Colonic mucosa (tissue), 4 donors: Measurements from ENCODE around the gene OR2A25. TPM values are rescaled to one million over a fixed set of nuclear protein-coding genes. Genes with fewer than 3 reads are reported as not detected.

Experiments used
- DNase-seq: peaks from one replicate; pipeline ENCODE4 v3.0.0-alpha.2; 2020
- H3K27ac ChIP-seq: fragments of 200-600 bp; one replicate; pipeline ENCODE4 v1.8.0; 2021
- H3K27me3 ChIP-seq: fragments of 200-600 bp; one replicate; pipeline ENCODE4 v1.8.0; 2021
- H3K36me3 ChIP-seq: fragments of 200-600 bp; one replicate; pipeline ENCODE4 v1.8.0; 2021
- H3K4me1 ChIP-seq: fragments of 200-600 bp; one replicate; pipeline ENCODE4 v1.8.0; 2021; ENCODE audit warnings: mild to moderate bottlenecking
- H3K4me3 ChIP-seq: fragments of 200-600 bp; one replicate; pipeline ENCODE4 v1.8.0; 2021
- H3K9ac ChIP-seq, 2 donors: one replicate each; pipeline ENCODE4 v1.7.0; 2013; ENCODE audit warnings: control low read depth in 2 of 2, low read depth in 2 of 2, low read length in 2 of 2
- H3K9me3 ChIP-seq: fragments of 200-600 bp; one replicate; pipeline ENCODE4 v1.8.0; 2021
- CTCF ChIP-seq: fragments of 200-600 bp; IDR thresholded peaks from one replicate; pipeline ENCODE4 v1.8.0; 2022; ENCODE audit warnings: antibody characterized with exemption, mild to moderate bottlenecking
- intact Hi-C: fragments of 100-400 bp; cut with DNase I; formaldehyde crosslinking; loops from one replicate; pipeline ENCODE4 v1.14.1; 2022
- total RNA-seq, 2 donors: library from RNA; stranded (reverse); fragmentation: NEBNext Ultra II Directional in 1 of 2; extraction: Animal tissue kit (Norgen Biotek cat#: 25700) in 1 of 2; gene quantifications; one replicate each; pipeline ENCODE4 v1.2.1, GENCODE V29; 2021
- donor health status: healthy.
- donor health status: DM: no; HTN: no; CAD: no.
- donor health status: DM: no; HTN: no; CAD: no.

Gene OR2A25, protein sequence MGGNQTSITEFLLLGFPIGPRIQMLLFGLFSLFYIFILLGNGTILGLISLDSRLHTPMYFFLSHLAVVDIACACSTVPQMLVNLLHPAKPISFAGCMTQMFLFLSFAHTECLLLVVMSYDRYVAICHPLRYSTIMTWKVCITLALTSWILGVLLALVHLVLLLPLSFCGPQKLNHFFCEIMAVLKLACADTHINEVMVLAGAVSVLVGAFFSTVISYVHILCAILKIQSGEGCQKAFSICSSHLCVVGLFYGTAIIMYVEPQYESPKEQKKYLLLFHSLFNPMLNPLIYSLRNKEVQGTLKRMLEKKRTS
- not detected for total RNA-seq

DNA sequence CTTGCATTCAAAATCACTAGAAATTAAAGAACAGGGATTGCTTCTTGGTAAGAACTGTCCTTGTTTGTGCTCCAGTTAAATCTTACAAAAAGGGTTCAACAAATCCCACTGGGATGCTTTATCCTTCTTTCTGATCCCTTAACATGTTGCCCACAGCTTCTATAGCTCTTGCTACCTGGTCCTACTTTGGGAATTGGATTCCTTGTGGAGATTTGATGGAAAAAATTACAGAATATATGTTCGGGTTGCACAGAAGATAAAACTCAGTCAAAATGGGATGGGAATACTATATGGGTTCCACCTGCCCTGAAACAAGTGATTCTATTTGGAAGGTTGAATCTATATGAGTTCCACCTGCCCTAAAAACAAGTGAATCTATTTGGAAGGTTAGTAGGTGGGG lies at the start of gene OR2A25:
Gene OR2A25, plus strand, starts transcription at position 301 of the 400 bp plus-strand sequence. CDS start 4,409 bp downstream, outside the sequence.
- no peak for TF ChIP-seq CTCF
- Histone ChIP-seq H3K27ac (no peak within 1 kb of the TSS), H3K36me3 (no peaks in the 10 kb centered on the region), H3K27me3 (no peaks in the 10 kb centered on the region), H3K9me3 (no peaks in the 10 kb centered on the region), H3K4me3 (no peak within 1 kb of the TSS), H3K4me1 (no peaks in the 10 kb centered on the region), H3K9ac (no peak within 1 kb of the TSS)
- intact Hi-C loops = no loop called here
- no peak for DNase-seq

- no peak for TF ChIP-seq CTCF
- H3K4me3 ChIP-seq = no peak overlapping the region
These were observed 49.3 kb upstream of the OR2A25 start for GRCh38 chr7:144020340-144020739.

GRCh38 chr7:144022169-144022568 lies 47.4 kb upstream of the OR2A25 start:
- Histone ChIP-seq H3K9ac (no peak overlapping the region), H3K27me3 (no peaks in the 10 kb centered on the region), H3K4me3 (no peak overlapping the region), H3K4me1 (no peaks in the 10 kb centered on the region), H3K36me3 (no peaks in the 10 kb centered on the region), H3K27ac (no peak overlapping the region), H3K9me3 (no peaks in the 10 kb centered on the region)
- intact Hi-C loops = no loop called here
- TF ChIP-seq CTCF = no peak
- no peak for DNase-seq

More at GRCh38 chr7:144020340-144020739, 49.3 kb upstream of the OR2A25 start:
- no peaks in the 10 kb centered on the region for H3K9me3 ChIP-seq
- intact Hi-C loops = no loop called here
- H3K9ac ChIP-seq = no peak overlapping the region
- H3K27me3 ChIP-seq = no peaks in the 10 kb centered on the region
- no peaks in the 10 kb centered on the region for H3K4me1 ChIP-seq
- no peak overlapping the region for H3K27ac ChIP-seq
- no peaks in the 10 kb centered on the region for H3K36me3 ChIP-seq
- DNase-seq = no peak

DNA sequence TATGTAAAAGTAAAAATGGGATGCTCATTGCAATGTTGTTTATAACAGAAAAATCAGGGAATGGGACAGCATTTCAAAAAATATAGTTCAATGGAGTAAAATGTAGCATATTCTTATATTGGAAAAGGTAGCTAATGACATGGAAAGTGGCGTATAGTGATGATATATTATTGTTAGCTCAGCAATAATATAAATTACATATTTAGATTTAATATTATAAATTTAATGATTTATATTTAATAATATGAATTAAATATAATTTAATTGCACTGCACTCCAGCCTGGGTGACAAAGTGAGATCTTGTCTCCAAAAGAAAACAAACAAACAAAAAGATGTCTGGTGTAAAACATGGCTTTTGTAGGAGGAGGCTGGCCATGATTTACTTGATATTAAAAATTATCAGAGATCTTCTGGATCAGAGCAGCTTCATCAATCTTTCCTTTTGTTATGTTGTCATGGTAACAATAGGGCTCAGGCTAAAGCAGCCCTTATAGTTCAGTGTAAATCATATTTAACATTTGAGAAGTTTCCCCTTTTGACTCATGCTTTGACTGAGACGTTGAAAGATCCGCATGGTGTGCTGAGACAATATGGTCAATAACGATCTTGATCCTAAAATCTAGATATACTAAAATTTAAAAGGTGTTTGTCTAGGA lies 46.3 kb upstream of the OR2A25 start:
- H3K4me3 ChIP-seq = no peak overlapping the region

DNA sequence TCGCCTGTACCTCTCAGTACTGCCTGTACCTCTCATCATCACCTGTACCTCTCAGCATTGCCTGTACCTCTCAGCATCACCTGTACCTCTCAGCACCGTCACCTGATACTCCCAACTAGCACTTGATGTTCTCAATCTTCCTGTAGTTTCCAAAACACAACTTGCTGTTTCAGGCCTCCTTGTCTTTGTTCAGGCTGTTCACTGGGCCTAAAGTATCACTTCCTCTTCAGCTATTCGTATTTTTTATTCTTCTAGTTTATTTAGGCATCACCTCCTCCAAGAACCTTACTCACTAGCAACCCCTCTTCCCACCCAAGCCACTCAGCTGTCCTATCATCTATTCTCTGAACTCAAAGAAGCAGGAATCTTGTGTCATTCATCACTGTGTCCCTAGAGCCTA lies 45.4 kb upstream of the OR2A25 start:
- DNase-seq = no peak

More for the DNA sequence above, 46.3 kb upstream of the OR2A25 start:
- Histone ChIP-seq H3K9me3 (no peaks in the 10 kb centered on the region), H3K4me1 (no peaks in the 10 kb centered on the region), H3K9ac (no peak overlapping the region), H3K27ac (no peak overlapping the region), H3K27me3 (no peaks in the 10 kb centered on the region), H3K36me3 (no peaks in the 10 kb centered on the region)
- intact Hi-C loops = no loop called here
- no peak for DNase-seq
- no peak for TF ChIP-seq CTCF

More for the DNA sequence above, 45.4 kb upstream of the OR2A25 start:
- Histone ChIP-seq H3K36me3 (no peaks in the 10 kb centered on the region), H3K27ac (no peak overlapping the region), H3K9me3 (no peaks in the 10 kb centered on the region), H3K27me3 (no peaks in the 10 kb centered on the region), H3K4me1 (no peaks in the 10 kb centered on the region), H3K9ac (no peak overlapping the region), H3K4me3 (no peak overlapping the region)
- intact Hi-C loops = no loop called here
- TF ChIP-seq CTCF = no peak
